Loucy (cell line): ENCODE measurements around the gene CCS.

Source experiments
- H2AFZ ChIP-seq: fragments of 200-600 bp; sonication (generic); 2 replicates; pipeline ENCODE4 v1.6.0; 2016; ENCODE audit warnings: antibody characterized with exemption, mild to moderate bottlenecking, low read length, moderate library complexity
- H3F3A ChIP-seq: fragments of 200-600 bp; 2 replicates; pipeline ENCODE4 v1.6.0; 2016; ENCODE audit warnings: antibody characterized with exemption, low read depth, mild to moderate bottlenecking
- H3K27me3 ChIP-seq: fragments of 200-600 bp; sonication (generic); 2 replicates; pipeline ENCODE4 v1.6.1; 2014; ENCODE audit warnings: low read length, mild to moderate bottlenecking; ENCODE audit not compliant: insufficient read depth, poor library complexity, severe bottlenecking
- H3K36me3 ChIP-seq: fragments of 200-600 bp; sonication (generic); 2 replicates; pipeline ENCODE4 v1.6.1; 2016; ENCODE audit warnings: low read length; ENCODE audit not compliant: insufficient read depth
- H3K4me1 ChIP-seq: fragments of 200-600 bp; sonication (generic); 2 replicates; pipeline ENCODE4 v1.5.1; 2014; ENCODE audit warnings: low read length, mild to moderate bottlenecking; ENCODE audit not compliant: insufficient read depth, poor library complexity, severe bottlenecking
- H3K4me2 ChIP-seq: fragments of 200-600 bp; sonication (generic); 2 replicates; pipeline ENCODE4 v1.6.0; 2014; ENCODE audit warnings: antibody characterized with exemption, low read length, low read depth, mild to moderate bottlenecking; ENCODE audit not compliant: poor library complexity, severe bottlenecking
- H3K4me3 ChIP-seq: fragments of 200-600 bp; sonication (generic); 2 replicates; pipeline ENCODE4 v1.5.1; 2014; ENCODE audit warnings: low read length, mild to moderate bottlenecking, mixed read lengths; ENCODE audit not compliant: poor library complexity, severe bottlenecking
- H3K79me2 ChIP-seq: fragments of 200-600 bp; sonication (generic); 2 replicates; pipeline ENCODE4 v1.6.1; 2014; ENCODE audit warnings: low read length; ENCODE audit not compliant: insufficient read depth
- H3K9ac ChIP-seq: fragments of 200-600 bp; sonication (generic); 2 replicates; pipeline ENCODE4 v1.6.0; 2014; ENCODE audit warnings: mild to moderate bottlenecking, low read depth, low read length, moderate library complexity; ENCODE audit not compliant: poor library complexity, severe bottlenecking
- H3K9me2 ChIP-seq: fragments of 200-600 bp; sonication (generic); replicated peaks from 2 replicates; pipeline ENCODE4 v1.6.1; 2016; ENCODE audit warnings: low read depth, low read length, mixed read lengths
- H3K9me3 ChIP-seq: fragments of 200-600 bp; sonication (generic); 2 replicates; pipeline ENCODE4 v1.6.1; 2014; ENCODE audit warnings: mild to moderate bottlenecking, antibody characterized with exemption, low read length, low read depth; ENCODE audit not compliant: insufficient read depth
- H4K20me1 ChIP-seq: fragments of 200-600 bp; sonication (generic); 2 replicates; pipeline ENCODE4 v1.6.0; 2014; ENCODE audit warnings: antibody characterized with exemption, low read length, mild to moderate bottlenecking; ENCODE audit not compliant: insufficient read depth, poor library complexity, severe bottlenecking
- CTCF ChIP-seq: fragments of 200-600 bp; sonication (generic); conservative IDR thresholded peaks from 2 replicates; pipeline ENCODE4 v1.5.1; 2014; ENCODE audit warnings: mild to moderate bottlenecking, antibody characterized with exemption, low read length
- EZH2phosphoT487 ChIP-seq: fragments of 200-600 bp; IDR thresholded peaks from 2 replicates; pipeline ENCODE4 v1.6.1; 2018; ENCODE audit warnings: antibody characterized with exemption, mild to moderate bottlenecking, moderate library complexity, borderline replicate concordance

CCS gene

DNA sequence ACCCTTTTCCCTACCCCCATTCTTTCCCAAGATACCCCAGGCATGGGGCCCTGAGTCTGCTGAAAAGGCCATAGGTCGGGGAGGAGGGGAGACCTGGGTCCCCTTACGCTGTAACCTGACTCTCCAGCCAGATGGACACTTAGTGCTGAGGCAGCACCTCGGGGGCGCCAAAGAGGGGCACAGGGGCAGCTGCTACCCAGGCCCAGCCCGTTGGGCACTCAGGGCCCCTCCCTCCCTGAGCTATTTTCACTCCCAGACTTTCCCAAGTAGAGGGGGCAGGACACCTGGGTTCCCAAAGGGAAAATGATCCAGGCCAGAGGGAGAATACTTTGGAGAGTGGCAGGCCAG, 45.3 kb upstream of the CCS start:
- Histone ChIP-seq H3K4me1 (peaks cover 10% of the 10 kb centered on the region), H3K9me2 (no peaks in the 10 kb centered on the region), H3K4me3 (no peak overlapping the region), H2AFZ (no peak overlapping the region), H3K9me3 (no peaks in the 10 kb centered on the region), H3K79me2 (peaks cover 29% of the 10 kb centered on the region), H3K9ac (no peak overlapping the region), H3K27me3 (no peaks in the 10 kb centered on the region), H4K20me1 (no peaks in the 10 kb centered on the region), H3K36me3 (no peaks in the 10 kb centered on the region), H3F3A (peaks cover 4% of the 10 kb centered on the region; the same call in 1 of the 2 replicates), H3K4me2 (no peak overlapping the region)
- TF ChIP-seq EZH2phosphoT487: no peak
- no peak for TF ChIP-seq CTCF

GRCh38 chr11:66548041-66548440, 44.9 kb upstream of the CCS start:
- Histone ChIP-seq H3K4me1 (peaks cover 9% of the 10 kb centered on the region), H3K9ac (no peak overlapping the region), H3K4me2 (no peak overlapping the region), H3K4me3 (no peak overlapping the region), H4K20me1 (no peaks in the 10 kb centered on the region), H2AFZ (no peak overlapping the region), H3K36me3 (no peaks in the 10 kb centered on the region), H3K79me2 (peaks cover 25% of the 10 kb centered on the region), H3K9me2 (no peaks in the 10 kb centered on the region), H3F3A (peaks cover 4% of the 10 kb centered on the region; the same call in 1 of the 2 replicates), H3K27me3 (no peaks in the 10 kb centered on the region), H3K9me3 (no peaks in the 10 kb centered on the region)
- no peak for TF ChIP-seq CTCF
- TF ChIP-seq EZH2phosphoT487: no peak

GRCh38 chr11:66548774-66549630, 44.0 kb upstream of the CCS start:
- Histone ChIP-seq H3K9ac (no peak overlapping the region), H2AFZ (no peak overlapping the region), H3K9me2 (no peaks in the 10 kb centered on the region), H3K4me1 (peaks cover 8% of the 10 kb centered on the region), H3K4me2 (no peak overlapping the region), H3K36me3 (no peaks in the 10 kb centered on the region), H3K27me3 (no peaks in the 10 kb centered on the region), H3K9me3 (no peaks in the 10 kb centered on the region), H4K20me1 (no peaks in the 10 kb centered on the region), H3K4me3 (no peak overlapping the region), H3K79me2 (peaks cover 18% of the 10 kb centered on the region), H3F3A (peaks cover 3% of the 10 kb centered on the region; the same call in 1 of the 2 replicates)
- no peak for TF ChIP-seq EZH2phosphoT487
- no peak for TF ChIP-seq CTCF
